ENCODE data around the gene KLKB1. TPM values are rescaled to one million over a fixed set of nuclear protein-coding genes. Genes with fewer than 3 reads are reported as not detected.
"Not testable (repeated sequence)": the region's sequence is repeated elsewhere in the genome, so short reads cannot be mapped to it uniquely, and the experiment has no call there.

KLKB1 gene
- total RNA-seq, 6 experiments from 2014 or later, result 48.1 to 130 (median 75.8) TPM

- Histone ChIP-seq H3K4me3 (no peak overlapping the region), H3K36me3 (peaks cover 0 to 17% (median 6%) of the 10 kb centered on the region in 4 donors), H3K27ac (no peak overlapping the region), H3K9me3 (no peaks in the 10 kb centered on the region), H3K4me1 (no peaks in the 10 kb centered on the region), H3K27me3 (no peaks in the 10 kb centered on the region)
- TF ChIP-seq, protein P1, sequence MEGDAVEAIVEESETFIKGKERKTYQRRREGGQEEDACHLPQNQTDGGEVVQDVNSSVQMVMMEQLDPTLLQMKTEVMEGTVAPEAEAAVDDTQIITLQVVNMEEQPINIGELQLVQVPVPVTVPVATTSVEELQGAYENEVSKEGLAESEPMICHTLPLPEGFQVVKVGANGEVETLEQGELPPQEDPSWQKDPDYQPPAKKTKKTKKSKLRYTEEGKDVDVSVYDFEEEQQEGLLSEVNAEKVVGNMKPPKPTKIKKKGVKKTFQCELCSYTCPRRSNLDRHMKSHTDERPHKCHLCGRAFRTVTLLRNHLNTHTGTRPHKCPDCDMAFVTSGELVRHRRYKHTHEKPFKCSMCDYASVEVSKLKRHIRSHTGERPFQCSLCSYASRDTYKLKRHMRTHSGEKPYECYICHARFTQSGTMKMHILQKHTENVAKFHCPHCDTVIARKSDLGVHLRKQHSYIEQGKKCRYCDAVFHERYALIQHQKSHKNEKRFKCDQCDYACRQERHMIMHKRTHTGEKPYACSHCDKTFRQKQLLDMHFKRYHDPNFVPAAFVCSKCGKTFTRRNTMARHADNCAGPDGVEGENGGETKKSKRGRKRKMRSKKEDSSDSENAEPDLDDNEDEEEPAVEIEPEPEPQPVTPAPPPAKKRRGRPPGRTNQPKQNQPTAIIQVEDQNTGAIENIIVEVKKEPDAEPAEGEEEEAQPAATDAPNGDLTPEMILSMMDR (IDR thresholded peaks at IDR 0.05), result no peak
- TF ChIP-seq POLR2A (IDR thresholded peaks at IDR 0.05), result no peak
- ATAC-seq, result no peak
- no peak for DNase-seq
- intact Hi-C loops (cut with DNase I), result no loop called here
- WGBS (ENCODE audit: insufficient coverage, low coverage, low lambda C conversion rate, missing lambda C conversion rate), result 86% methylated on average over 2 of the region's 2 CpGs
Observed at GRCh38 chr4:186243331-186243730, 16.0 kb downstream of the KLKB1 start.

DNA sequence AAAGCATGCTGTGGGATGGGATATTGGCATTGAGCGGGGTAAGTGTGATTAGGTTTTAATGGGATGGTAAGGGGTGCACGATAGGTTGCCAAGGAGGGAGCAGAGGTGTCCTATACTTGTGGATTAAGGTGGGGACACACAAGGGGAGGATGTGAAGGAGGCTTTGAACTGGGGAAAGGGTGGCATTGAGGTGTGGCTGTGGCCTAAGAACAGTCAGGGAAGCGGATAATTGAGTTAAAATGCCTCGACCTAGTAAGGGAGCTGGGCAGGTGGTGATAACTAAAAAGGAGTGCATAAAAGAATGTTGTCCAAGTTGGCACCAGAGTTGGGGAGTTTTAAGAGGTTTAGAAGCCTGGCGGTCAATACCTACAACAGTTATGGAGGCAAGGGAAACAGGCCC lies 17.5 kb downstream of the KLKB1 start:
- Histone ChIP-seq H3K36me3 (peaks cover 0 to 15% (median 5%) of the 10 kb centered on the region in 4 donors), H3K27ac (no peak overlapping the region), H3K27me3 (no peaks in the 10 kb centered on the region), H3K9me3 (no peaks in the 10 kb centered on the region), H3K4me3 (no peak overlapping the region), H3K4me1 (peaks cover 0 to 8% (median 0%) of the 10 kb centered on the region in 4 donors)
- DNase-seq (no peak), ATAC-seq (no peak)
- 88% methylated on average over 5 of the region's 5 CpGs for WGBS (ENCODE audit: insufficient coverage, low coverage, low lambda C conversion rate, missing lambda C conversion rate)
- intact Hi-C loops (cut with DNase I), result no loop called here
- TF ChIP-seq, protein P1 (IDR thresholded peaks at IDR 0.05), result no peak
- TF ChIP-seq POLR2A (IDR thresholded peaks at IDR 0.05), result no peak

DNA sequence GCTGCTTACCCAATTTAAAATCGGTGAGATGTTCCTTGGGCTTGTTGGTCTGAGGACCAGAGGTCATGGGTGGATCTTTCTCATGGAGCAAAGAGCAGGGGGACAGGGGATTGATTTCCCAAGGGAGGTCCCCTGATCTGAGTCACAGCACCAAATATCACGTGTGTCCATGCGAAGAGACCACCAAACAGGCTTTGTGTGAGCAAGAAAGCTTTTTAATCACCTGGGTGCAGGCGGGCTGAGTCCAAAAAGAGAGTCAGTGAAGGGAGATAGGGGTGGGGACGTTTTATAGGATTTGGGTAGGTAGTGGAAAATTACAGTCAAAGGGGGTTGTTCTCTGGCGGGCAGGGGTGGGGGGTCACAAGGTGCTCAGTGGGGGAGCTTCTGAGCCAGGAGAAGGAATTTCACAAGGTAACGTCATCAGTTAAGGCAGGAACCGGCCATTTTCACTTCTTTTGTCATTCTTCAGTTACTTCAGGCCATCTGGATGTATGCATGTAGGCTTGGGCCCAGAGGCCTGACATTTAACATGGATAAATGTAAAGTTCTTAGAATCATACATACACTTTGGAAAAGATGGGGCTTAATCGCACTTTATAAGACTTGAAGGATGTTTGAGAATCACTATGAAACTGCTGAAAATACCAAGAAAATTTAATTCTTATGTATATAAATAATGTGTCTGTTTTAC lies 19.9 kb downstream of the KLKB1 start:
- ATAC-seq; H3K27me3 ChIP-seq; DNase-seq; H3K27ac ChIP-seq; intact Hi-C loops (cut with DNase I); H3K9me3 ChIP-seq; H3K4me3 ChIP-seq; H3K36me3 ChIP-seq: not testable (repeated sequence)
- H3K4me1 ChIP-seq, result peaks cover 0 to 26% (median 3%) of the 10 kb centered on the region in 4 donors
- 86% methylated on average over 9 of the region's 9 CpGs for WGBS (ENCODE audit: insufficient coverage, low coverage, low lambda C conversion rate, missing lambda C conversion rate)

GRCh38 chr4:186248643-186249042 lies 21.3 kb downstream of the KLKB1 start:
- WGBS (ENCODE audit: insufficient coverage, low coverage, low lambda C conversion rate, missing lambda C conversion rate), result 25% methylated on average over 1 of the region's 1 CpG
- ATAC-seq (no peak), DNase-seq (no peak)
- Histone ChIP-seq H3K27ac (no peak overlapping the region), H3K27me3 (no peaks in the 10 kb centered on the region), H3K36me3 (peaks cover 0 to 9% (median 4%) of the 10 kb centered on the region in 4 donors), H3K9me3 (no peaks in the 10 kb centered on the region), H3K4me1 (peaks cover 0 to 26% (median 3%) of the 10 kb centered on the region in 4 donors), H3K4me3 (no peak overlapping the region)
- intact Hi-C loops (cut with DNase I), result no loop called here
- no peak for TF ChIP-seq POLR2A (IDR thresholded peaks at IDR 0.05)
- TF ChIP-seq, protein P1 (IDR thresholded peaks at IDR 0.05), result no peak

Data from right lobe of liver (tissue), 6 donors.